ENCODE results near the gene ARPP19. TPM values are rescaled to one million over a fixed set of nuclear protein-coding genes. Genes with fewer than 3 reads are reported as not detected.

Gene ARPP19
- total and polyA plus RNA-seq, 10 of the 15 experiments (the other 5 are each of a cell fraction or from before 2014, with no cell fraction given) = 77.2 to 167 (median 121) TPM

GRCh38 chr15:52527196-52527910 is 41.5 kb downstream of the ARPP19 start:
- Histone ChIP-seq H3K9ac (ENCODE audit: control insufficient read depth, insufficient read depth, low read length) (no peak overlapping the region), H3K36me3 (ENCODE audit: control insufficient read depth in 2 of 2, insufficient read depth in 2 of 2, low read length in 1 of 2) (no peaks in the 10 kb centered on the region), H3K27ac (ENCODE audit: control insufficient read depth, insufficient read depth) (no peak overlapping the region), H3K4me3 (peak overlapping the region; percentile 82), H3K9me3 (replicated peaks; ENCODE audit: control insufficient read depth, insufficient read depth, low read length) (no peaks in the 10 kb centered on the region), H3K27me3 (replicated peaks in 1 of 2; ENCODE audit: control insufficient read depth in 2 of 2, insufficient read depth in 2 of 2, low read length in 1 of 2) (no peaks in the 10 kb centered on the region), H3K4me2 (ENCODE audit: control insufficient read depth, insufficient read depth) (peak overlapping the region; percentile 69), H3K79me2 (ENCODE audit: control insufficient read depth, insufficient read depth, low read length) (peaks cover 26% of the 10 kb centered on the region), H3K4me1 (ENCODE audit: control insufficient read depth, insufficient read depth, low read length) (peaks cover 3% of the 10 kb centered on the region), H4K20me1 (ENCODE audit: control insufficient read depth, insufficient read depth) (no peaks in the 10 kb centered on the region; the same call in 1 of the 2 replicates), H2AFZ (ENCODE audit: control insufficient read depth, low read depth, low read length) (no peak overlapping the region)
- WGBS (ENCODE audit: insufficient coverage, insufficient replicate concordance, low lambda C conversion rate, missing lambda C conversion rate) = 82% methylated on average over 7 of the region's 7 CpGs
- CTCF ChIA-PET = interaction anchor here (0.6 to 4.4 kb wide), 13 partner anchors 7 to 300 kb away, joined by 3 to 20 read pairs (median 4); no protein-coding TSS in a partner anchor
- ATAC-seq = no peak
- in situ Hi-C loops (cut with MboI) = no loop called here
- BruUV-seq (replicated peaks) = TSS peak; percentile 49
- no peak for FAIRE-seq
- POLR2A ChIA-PET = interaction anchor here (0.7 to 1.2 kb wide), 3 partner anchors 32 to 148 kb away, joined by 3 to 4 read pairs (median 3); no protein-coding TSS in a partner anchor
- TF ChIP-seq TARDBP (IDR thresholded peaks at IDR 0.05; ENCODE audit: borderline replicate concordance) = no peak
- TF ChIP-seq MLLT1 (IDR thresholded peaks at IDR 0.05) = no peak
- no peak for TF ChIP-seq ZNF24 (IDR thresholded peaks at IDR 0.05)
- intact Hi-C loops (cut with micrococcal nuclease; ENCODE audit: unreplicated experiment) = loop anchor here (5.0 kb wide), 2 partner anchors 150 to 195 kb away; no protein-coding TSS in a partner anchor
- DNase-seq (ENCODE audit: low read depth, low spot score) = no peak
- SMC1A ChIA-PET (ENCODE audit: uncharacterized antibody, unreplicated experiment) = interaction anchor here (0.6 to 2.5 kb wide), 12 partner anchors 18 to 293 kb away, joined by 3 to 12 read pairs (median 4); no protein-coding TSS in a partner anchor
- RAD21 ChIA-PET (ENCODE audit: unreplicated experiment) = interaction anchor here (0.8 to 5.8 kb wide), 9 partner anchors 27 to 270 kb away, joined by 3 to 42 read pairs (median 5); no protein-coding TSS in a partner anchor

All from GM12878 (cell line).